WI38 (cell line): ENCODE measurements around the gene BCL7A.

Experiments used
- H3K4me3 ChIP-seq: 2 replicates; pipeline ENCODE4 v1.5.1; 2011; ENCODE audit warnings: low read depth, mild to moderate bottlenecking, control low read depth, low read length
- TF ChIP-seq, protein P1 (sequence below): IDR thresholded peaks from 2 replicates; pipeline ENCODE4 v1.5.1; 2012; ENCODE audit warnings: low read depth, mild to moderate bottlenecking, control low read depth, low read length

The BCL7A gene

DNA sequence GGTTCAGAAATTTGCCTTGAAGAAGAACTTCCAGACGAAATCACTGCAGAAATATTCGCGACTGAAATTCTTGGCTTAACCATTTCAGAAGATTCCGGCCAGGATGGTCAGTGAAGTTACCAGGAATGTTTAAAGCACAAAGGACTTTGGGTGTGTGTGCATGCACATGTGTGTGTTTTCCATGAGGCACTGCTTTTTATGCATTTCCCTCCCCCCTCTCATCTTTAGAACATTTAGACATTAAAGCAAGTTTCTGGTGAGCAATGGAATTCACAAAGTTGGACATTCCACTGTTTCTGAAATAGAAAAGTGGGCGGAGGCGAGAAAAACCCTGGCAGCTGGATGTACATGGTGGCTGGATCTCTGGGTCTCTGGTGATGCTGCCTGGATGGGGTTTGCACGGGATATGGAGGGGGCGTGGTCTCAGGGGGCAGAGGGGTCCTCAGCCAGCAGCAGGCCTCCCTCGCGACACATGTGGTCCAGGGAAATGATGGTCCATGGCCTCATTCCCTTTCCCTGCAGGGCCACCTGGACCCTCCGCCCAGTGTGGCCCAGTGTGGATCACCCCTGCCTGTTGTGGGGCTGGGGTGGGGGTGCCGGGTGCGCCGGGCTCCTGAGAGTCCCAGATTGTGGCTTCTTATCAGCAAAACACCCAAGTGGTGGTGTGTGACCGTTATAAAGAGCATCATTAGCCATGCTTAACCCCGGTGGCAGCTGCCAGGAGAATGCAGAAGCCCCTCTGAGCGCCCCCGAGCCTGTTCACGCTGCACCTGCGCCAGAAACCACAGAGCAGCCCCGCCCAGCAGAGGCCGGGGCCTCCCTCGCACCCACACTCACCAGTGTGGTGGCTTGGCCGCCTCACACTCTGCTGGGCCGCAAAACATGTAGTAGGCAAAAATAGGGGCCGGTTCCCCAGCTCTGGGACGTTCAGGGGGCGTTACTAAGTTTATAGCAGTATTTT lies 17.8 kb upstream of the BCL7A start:
- TF ChIP-seq, protein P1, sequence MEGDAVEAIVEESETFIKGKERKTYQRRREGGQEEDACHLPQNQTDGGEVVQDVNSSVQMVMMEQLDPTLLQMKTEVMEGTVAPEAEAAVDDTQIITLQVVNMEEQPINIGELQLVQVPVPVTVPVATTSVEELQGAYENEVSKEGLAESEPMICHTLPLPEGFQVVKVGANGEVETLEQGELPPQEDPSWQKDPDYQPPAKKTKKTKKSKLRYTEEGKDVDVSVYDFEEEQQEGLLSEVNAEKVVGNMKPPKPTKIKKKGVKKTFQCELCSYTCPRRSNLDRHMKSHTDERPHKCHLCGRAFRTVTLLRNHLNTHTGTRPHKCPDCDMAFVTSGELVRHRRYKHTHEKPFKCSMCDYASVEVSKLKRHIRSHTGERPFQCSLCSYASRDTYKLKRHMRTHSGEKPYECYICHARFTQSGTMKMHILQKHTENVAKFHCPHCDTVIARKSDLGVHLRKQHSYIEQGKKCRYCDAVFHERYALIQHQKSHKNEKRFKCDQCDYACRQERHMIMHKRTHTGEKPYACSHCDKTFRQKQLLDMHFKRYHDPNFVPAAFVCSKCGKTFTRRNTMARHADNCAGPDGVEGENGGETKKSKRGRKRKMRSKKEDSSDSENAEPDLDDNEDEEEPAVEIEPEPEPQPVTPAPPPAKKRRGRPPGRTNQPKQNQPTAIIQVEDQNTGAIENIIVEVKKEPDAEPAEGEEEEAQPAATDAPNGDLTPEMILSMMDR, result no peak
- H3K4me3 ChIP-seq, result no peak overlapping the region

DNA sequence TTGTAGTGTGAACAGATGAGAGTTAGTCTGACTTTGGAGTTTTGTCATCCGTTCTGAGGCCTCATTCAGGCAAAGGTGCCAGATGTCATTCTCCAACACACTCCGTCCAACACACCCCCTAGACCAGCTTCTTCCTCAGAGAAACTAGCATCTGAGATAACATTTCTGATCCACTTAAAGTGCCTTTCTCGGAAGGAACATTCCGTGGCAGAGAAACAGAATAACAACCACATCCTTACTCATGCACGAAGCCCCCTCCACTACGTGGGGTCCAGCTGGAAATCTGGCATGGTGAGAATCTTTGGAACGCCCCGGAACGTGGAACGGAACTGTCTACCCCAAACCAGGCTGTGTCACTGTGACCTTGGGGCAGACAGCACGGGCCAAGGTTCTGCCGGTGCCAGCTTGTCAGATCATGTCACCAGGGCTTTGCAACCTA lies 17.0 kb upstream of the BCL7A start:
- no peak overlapping the region for H3K4me3 ChIP-seq
- TF ChIP-seq, protein P1, result no peak

DNA sequence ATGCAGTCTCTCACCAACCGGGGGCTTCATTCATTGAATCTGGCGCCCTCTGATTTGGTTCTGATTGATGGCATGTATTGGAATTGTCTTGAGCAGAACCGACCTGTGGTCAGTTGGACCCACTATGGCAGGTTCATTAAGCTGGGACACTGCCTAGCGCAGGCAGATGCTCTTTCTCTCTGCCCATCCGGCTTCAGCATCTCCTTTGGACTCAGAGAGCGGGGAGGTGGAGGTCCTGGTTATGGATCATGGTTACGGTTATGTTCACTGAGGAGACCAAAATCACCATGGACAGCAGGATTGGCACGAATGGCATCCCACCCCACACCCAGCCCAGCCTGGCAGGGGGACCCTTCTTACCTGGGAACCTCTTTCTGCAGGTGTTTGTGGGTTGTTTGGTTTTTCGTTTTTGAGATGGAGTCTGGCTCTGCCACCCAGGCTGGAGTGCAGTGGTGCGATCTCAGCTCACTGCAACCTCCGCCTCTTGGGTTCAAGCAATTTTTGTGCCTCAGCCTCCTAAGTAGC lies 16.4 kb upstream of the BCL7A start:
- TF ChIP-seq, protein P1, result no peak
- H3K4me3 ChIP-seq, result no peak overlapping the region

DNA sequence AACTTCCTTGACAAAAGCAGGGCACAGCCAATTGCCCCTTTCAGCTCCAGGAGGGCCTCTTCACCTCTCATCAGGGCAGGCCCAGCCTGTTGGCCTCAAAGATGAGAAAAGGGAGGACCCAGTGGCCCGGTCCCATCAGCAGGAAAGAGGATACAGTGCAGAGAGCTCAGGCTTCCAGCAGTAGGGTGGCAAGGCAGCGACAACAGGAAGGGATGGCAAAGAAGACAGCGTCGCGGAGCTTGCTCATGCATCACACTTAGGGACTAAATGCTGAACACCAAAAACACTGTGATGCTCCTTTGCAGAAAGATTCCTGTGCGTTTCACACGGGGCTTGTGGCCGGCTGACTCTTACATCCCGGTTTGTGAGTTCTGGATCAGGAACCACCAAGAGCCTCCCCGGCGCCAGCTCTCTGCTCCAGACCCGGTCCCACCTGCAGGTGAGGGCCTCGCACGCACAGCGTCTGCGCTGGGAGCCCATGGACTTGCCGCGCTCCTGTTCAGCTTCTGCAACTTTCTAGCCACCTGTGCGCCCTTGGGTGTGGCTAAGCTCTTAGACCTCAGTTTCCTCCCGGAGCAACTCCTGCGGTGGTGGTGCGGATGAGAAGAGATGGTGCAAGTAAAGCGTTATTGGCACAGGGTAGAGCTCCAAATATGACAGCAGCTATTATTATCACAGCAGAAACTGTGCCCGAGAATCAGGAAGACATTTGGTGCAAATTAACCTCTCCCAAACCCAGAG lies 15.3 kb upstream of the BCL7A start:
- TF ChIP-seq, protein P1, result no peak

DNA sequence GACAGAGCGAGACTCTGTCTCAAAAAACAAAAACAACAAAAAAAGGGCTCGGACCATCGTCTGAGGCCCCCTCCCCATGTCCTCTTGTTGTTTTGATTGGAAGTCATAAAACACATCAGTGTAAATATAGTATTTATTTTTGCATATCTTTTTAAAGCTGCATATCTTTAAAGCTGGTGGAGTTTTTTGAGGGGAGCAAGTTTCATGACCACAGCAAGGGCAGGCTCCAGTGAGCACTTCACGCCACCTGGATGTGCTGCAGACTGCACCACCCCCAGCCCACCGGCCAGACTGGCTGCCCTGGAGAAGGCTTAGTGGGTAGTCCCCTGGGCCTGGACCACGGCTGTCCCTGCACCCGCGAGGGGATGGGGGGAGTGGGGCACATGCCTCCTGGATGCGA lies 11.9 kb upstream of the BCL7A start:
- H3K4me3 ChIP-seq, result no peak overlapping the region
- TF ChIP-seq, protein P1, result no peak

More for the DNA sequence above, 15.3 kb upstream of the BCL7A start:
- no peak overlapping the region for H3K4me3 ChIP-seq

DNA sequence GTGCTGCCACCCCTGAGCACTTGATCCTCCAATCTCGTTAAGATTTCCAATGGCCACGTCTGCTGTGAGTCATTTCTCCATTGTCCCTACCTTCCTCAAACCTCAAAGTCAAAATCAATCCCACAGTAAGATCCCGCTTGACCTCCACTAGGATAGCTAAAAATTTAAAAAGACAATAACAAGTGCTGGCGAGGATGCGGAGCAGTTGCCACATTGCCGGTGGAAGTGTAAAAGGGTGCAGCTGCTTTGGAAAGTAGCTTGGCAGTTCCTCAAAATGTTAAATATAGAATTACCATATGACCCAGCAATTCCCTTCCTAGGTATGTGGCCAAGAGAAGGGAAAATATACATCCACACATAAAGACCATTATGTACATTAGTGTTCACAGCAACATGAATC lies 9.5 kb upstream of the BCL7A start:
- TF ChIP-seq, protein P1, result no peak
- no peak overlapping the region for H3K4me3 ChIP-seq
